Lung (tissue), 12 donors: ENCODE data around the gene NEDD8. TPM values are rescaled to one million over a fixed set of nuclear protein-coding genes. Genes with fewer than 3 reads are reported as not detected.
A peak's percentile ranks its signal among the peaks of the same experiment; 100 is the strongest.

Source experiments
- ATAC-seq: fragments of 200-7000 bp; cut with Tn5 transposase; one replicate; pipeline ENCODE4 v1.9.1; 2020; ENCODE audit warnings: moderate number of reproducible peaks; ENCODE audit not compliant: insufficient read depth, low FRiP score
- DNase-seq, 3 donors: peaks; one replicate each; pipeline ENCODE4 v3.0.0-alpha.2; 2013 to 2017
- H3K27ac ChIP-seq, 2 donors: one replicate each; pipeline ENCODE4 v1.5.1; 2013; ENCODE audit warnings: mild to moderate bottlenecking in 2 of 2, moderate library complexity in 2 of 2, control low read depth in 1 of 2, inconsistent platforms in 1 of 2, low read depth in 1 of 2, low read length in 1 of 2
- H3K27me3 ChIP-seq, 3 donors: one replicate each; pipeline ENCODE4 v1.5.1; 2013; ENCODE audit warnings: low read length in 2 of 3; ENCODE audit not compliant: control insufficient read depth in 3 of 3, insufficient read depth in 3 of 3
- H3K36me3 ChIP-seq, 4 donors: one replicate each; pipeline ENCODE4 v1.5.1; 2013; ENCODE audit warnings: low read length in 4 of 4, mild to moderate bottlenecking in 1 of 4, moderate library complexity in 1 of 4; ENCODE audit not compliant: control insufficient read depth in 4 of 4, insufficient read depth in 4 of 4
- H3K4me1 ChIP-seq, 5 donors: one replicate each; pipeline ENCODE4 v1.5.1; 2013; ENCODE audit warnings: low read length in 5 of 5, mild to moderate bottlenecking in 2 of 5, moderate library complexity in 1 of 5; ENCODE audit not compliant: control insufficient read depth in 5 of 5, insufficient read depth in 5 of 5
- H3K4me3 ChIP-seq: one replicate; pipeline ENCODE4 v1.5.1; 2013; ENCODE audit warnings: mild to moderate bottlenecking, control low read depth, moderate library complexity
- H3K9ac ChIP-seq, 2 donors: one replicate each; pipeline ENCODE4 v1.5.1; 2013; ENCODE audit warnings: low read length in 2 of 2, control low read depth in 1 of 2; ENCODE audit not compliant: insufficient read depth in 1 of 2
- H3K9me3 ChIP-seq, 4 donors: one replicate each; pipeline ENCODE4 v1.5.1; 2013; ENCODE audit warnings: low read length in 3 of 4, mild to moderate bottlenecking in 1 of 4, moderate library complexity in 1 of 4; ENCODE audit not compliant: control insufficient read depth in 4 of 4, insufficient read depth in 3 of 4
- WGBS, 2 donors: extraction: QIAGEN DNeasy Blood & Tissue Kit; methylation state at CpG; one replicate each; pipeline ENCODE4 v1.1.7; 2013; 5-methylcytosine and 5-hydroxymethylcytosine counted together
- polyA plus RNA-seq, 2 donors: library from polyadenylated mRNA; stranded (reverse); fragments of 200-250 nt; gene quantifications; one replicate each; pipeline ENCODE4 v1.2.1, GENCODE V29; 2013
- total RNA-seq, 2 donors: library from RNA; depleted of rRNA in 1 of 2; stranded (reverse); fragments of >200 nt in 1 of 2; gene quantifications; one replicate each; pipeline ENCODE4 v1.2.1, GENCODE V29; 2014 to 2021
- TF ChIP-seq, protein P1 (sequence below): IDR thresholded peaks from 2 replicates; pipeline ENCODE4 v1.5.1; 2012; ENCODE audit warnings: mild to moderate bottlenecking; ENCODE audit errors: control extremely low read depth, extremely low read depth
- donor health status: control.
- donor health status: control.
- donor health status: Bipolar disorder and iron deficiency.
- donor health status: healthy.
- donor health status: DM: yes; HTN: yes; CAD: no.

Gene NEDD8
- total and polyA plus RNA-seq, 4 donors: 69.5 to 246 (median 194) TPM

DNA sequence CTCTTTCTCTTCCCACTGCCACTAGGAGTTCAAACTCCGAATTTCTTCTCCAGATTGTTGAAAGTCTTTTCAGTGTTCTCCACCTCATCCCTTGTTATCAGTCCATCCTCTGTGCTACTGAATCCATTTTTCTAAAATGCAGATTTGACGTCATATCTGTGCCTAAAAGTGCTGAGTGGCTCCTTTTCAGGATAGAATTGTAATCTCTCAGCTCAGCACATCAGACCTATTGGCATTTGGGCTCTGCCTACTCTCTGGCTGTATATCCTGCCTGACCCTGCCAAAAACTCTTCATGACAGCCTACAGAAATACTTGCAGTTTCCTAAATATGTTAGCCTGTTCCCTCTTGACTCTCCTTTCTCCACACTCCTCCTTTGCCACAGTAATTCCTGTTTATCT is 40.3 kb upstream of the NEDD8 start:
- peak overlapping the region in 1 of 2 donors; percentile 15 for H3K9ac ChIP-seq
- DNase-seq (peak in 1 of 3 donors; percentile 13), ATAC-seq (no peak)
- peak overlapping the region in 1 of 2 donors; percentile 71 for H3K27ac ChIP-seq
- no peak overlapping the region for H3K4me3 ChIP-seq
- WGBS, 2 donors: 69 to 91% methylated on average over 2 of the region's 2 CpGs
- H3K27me3 ChIP-seq: no peaks in the 10 kb centered on the region
- peaks cover 0 to 18% (median under 1%) of the 10 kb centered on the region in 4 donors for H3K36me3 ChIP-seq
- no peaks in the 10 kb centered on the region for H3K9me3 ChIP-seq
- TF ChIP-seq, protein P1, sequence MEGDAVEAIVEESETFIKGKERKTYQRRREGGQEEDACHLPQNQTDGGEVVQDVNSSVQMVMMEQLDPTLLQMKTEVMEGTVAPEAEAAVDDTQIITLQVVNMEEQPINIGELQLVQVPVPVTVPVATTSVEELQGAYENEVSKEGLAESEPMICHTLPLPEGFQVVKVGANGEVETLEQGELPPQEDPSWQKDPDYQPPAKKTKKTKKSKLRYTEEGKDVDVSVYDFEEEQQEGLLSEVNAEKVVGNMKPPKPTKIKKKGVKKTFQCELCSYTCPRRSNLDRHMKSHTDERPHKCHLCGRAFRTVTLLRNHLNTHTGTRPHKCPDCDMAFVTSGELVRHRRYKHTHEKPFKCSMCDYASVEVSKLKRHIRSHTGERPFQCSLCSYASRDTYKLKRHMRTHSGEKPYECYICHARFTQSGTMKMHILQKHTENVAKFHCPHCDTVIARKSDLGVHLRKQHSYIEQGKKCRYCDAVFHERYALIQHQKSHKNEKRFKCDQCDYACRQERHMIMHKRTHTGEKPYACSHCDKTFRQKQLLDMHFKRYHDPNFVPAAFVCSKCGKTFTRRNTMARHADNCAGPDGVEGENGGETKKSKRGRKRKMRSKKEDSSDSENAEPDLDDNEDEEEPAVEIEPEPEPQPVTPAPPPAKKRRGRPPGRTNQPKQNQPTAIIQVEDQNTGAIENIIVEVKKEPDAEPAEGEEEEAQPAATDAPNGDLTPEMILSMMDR: no peak
- peaks cover 4 to 11% (median 6%) of the 10 kb centered on the region in 5 donors for H3K4me1 ChIP-seq

GRCh38 chr14:24271834-24272263 is 39.7 kb upstream of the NEDD8 start:
- Histone ChIP-seq H3K9me3 (no peaks in the 10 kb centered on the region), H3K27me3 (no peaks in the 10 kb centered on the region), H3K27ac (peak overlapping the region; percentile 97 to 98), H3K36me3 (peaks cover 3 to 24% (median 6%) of the 10 kb centered on the region in 4 donors), H3K4me3 (peak overlapping the region; percentile 55), H3K4me1 (peaks cover 4 to 11% (median 6%) of the 10 kb centered on the region in 5 donors), H3K9ac (peak overlapping the region; percentile 59 to 71)
- ATAC-seq (no peak), DNase-seq (no peak)
- 20 to 23% methylated on average over 3 of the region's 3 CpGs for WGBS, 2 donors
- TF ChIP-seq, protein P1: no peak

DNA sequence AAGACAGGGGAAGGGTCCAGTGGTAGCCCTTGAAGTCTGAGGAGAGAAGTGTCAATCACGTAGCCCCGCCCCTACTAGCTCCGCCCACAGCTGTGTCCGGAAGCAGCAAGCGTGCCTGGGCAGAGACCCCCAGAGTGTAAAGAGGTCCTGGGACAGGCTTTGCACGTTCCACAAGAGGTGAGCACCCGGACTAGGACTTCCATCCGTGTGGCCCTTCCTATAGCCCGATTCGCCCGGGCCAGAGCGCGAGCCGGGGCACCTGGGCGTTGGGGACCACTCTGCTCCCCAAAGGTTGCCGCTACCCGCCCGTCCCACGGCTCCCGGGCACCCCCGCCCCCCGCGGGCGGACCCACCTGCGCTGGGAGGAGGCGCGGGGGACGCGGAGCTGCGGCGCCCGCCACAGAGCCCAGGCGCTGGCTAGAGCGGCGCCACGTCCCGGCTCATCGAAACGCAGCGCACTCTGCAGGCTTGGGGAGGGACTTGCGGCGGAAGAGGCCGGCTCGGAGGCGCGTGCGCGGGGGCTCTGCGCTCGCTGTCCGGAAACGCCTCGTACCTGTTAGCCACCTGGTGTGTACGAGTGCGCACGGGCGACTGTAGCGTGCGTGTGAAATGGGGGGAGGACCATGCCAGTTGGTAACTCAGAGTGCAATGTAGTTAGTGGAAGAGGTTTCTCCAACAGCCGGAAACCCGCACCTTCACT is 39.1 kb upstream of the NEDD8 start, which contains the start of gene RABGGTA:
RABGGTA (minus strand) TSS at position 464 of the 700 bp plus-strand sequence. CDS start 482 bp downstream, outside the sequence.
- H3K36me3 ChIP-seq: peaks cover 3 to 30% (median 7%) of the 10 kb centered on the region in 4 donors
- H3K9me3 ChIP-seq: no peaks in the 10 kb centered on the region
- H3K4me1 ChIP-seq: peaks cover 4 to 11% (median 6%) of the 10 kb centered on the region in 5 donors
- H3K27ac ChIP-seq: peak within 1 kb of the TSS; percentile 97 to 98
- peak within 1 kb of the TSS; percentile 59 to 80 for H3K9ac ChIP-seq
- peak; percentile 89 to 95 (median 90) for DNase-seq
- peak; percentile 91 for ATAC-seq
- TF ChIP-seq, protein P1: peak; percentile 64
- WGBS, 2 donors: 0% methylated on average over 54 to 61 of the region's 61 CpGs
- H3K4me3 ChIP-seq: peak within 1 kb of the TSS; percentile 83
- no peaks in the 10 kb centered on the region for H3K27me3 ChIP-seq
